Smooth muscle cell (in vitro differentiated cells): ENCODE measurements around the gene C19orf12. TPM values are rescaled to one million over a fixed set of nuclear protein-coding genes. Genes with fewer than 3 reads are reported as not detected.
A peak's percentile ranks its signal among the peaks of the same experiment; 100 is the strongest.

ENCODE experiments used
- DNase-seq: peaks from one replicate; lab custom pipeline; 2025; ENCODE audit not compliant: unreplicated experiment; lab: John Stamatoyannopoulos, UW
- H2AFZ ChIP-seq: fragments of 200-600 bp; sonication (generic); 2 replicates; pipeline ENCODE4 v1.6.0; 2016; ENCODE audit warnings: antibody characterized with exemption, low read depth, mild to moderate bottlenecking
- H3F3A ChIP-seq: fragments of 200-600 bp; sonication (generic); 2 replicates; pipeline ENCODE4 v1.6.0; 2017; ENCODE audit warnings: antibody characterized with exemption, low read depth
- H3K27ac ChIP-seq: fragments of 200-600 bp; sonication (generic); 2 replicates; pipeline ENCODE4 v1.5.1; 2016; ENCODE audit warnings: low read depth, mild to moderate bottlenecking
- H3K27me3 ChIP-seq: fragments of 200-600 bp; sonication (generic); 2 replicates; pipeline ENCODE4 v1.6.1; 2016; ENCODE audit warnings: low read depth, mild to moderate bottlenecking
- H3K36me3 ChIP-seq: fragments of 200-600 bp; sonication (generic); 2 replicates; pipeline ENCODE4 v1.5.1; 2016; ENCODE audit warnings: low read depth
- H3K4me1 ChIP-seq: fragments of 200-600 bp; sonication (generic); 2 replicates; pipeline ENCODE4 v1.5.1; 2016; ENCODE audit warnings: low read depth
- H3K4me2 ChIP-seq: fragments of 200-600 bp; sonication (generic); 2 replicates; pipeline ENCODE4 v1.6.0; 2016; ENCODE audit warnings: mild to moderate bottlenecking
- H3K4me3 ChIP-seq: fragments of 200-600 bp; sonication (generic); 2 replicates; pipeline ENCODE4 v1.5.1; 2016; ENCODE audit warnings: mild to moderate bottlenecking
- H3K79me2 ChIP-seq: fragments of 200-600 bp; sonication (generic); 2 replicates; pipeline ENCODE4 v1.6.0; 2016; ENCODE audit warnings: low read depth, mild to moderate bottlenecking
- H3K9ac ChIP-seq: fragments of 200-600 bp; sonication (generic); 2 replicates; pipeline ENCODE4 v1.6.0; 2016; ENCODE audit warnings: low read depth
- H3K9me3 ChIP-seq: fragments of 200-600 bp; sonication (generic); replicated peaks from 2 replicates; pipeline ENCODE4 v1.5.1; 2016; ENCODE audit warnings: low read depth
- H4K20me1 ChIP-seq: fragments of 200-600 bp; sonication (generic); 2 replicates; pipeline ENCODE4 v1.6.0; 2016; ENCODE audit warnings: low read depth
- CTCF ChIP-seq: fragments of 200-600 bp; sonication (generic); IDR thresholded peaks from 2 replicates; pipeline ENCODE4 v1.5.1; 2017; ENCODE audit warnings: borderline replicate concordance, mild to moderate bottlenecking, antibody characterized with exemption; ENCODE audit not compliant: insufficient read depth, poor library complexity, severe bottlenecking
- WGBS: methylation state at CpG from one replicate; pipeline ENCODE4 v1.1.7; 2016; ENCODE audit warnings: low lambda C conversion rate; 5-methylcytosine and 5-hydroxymethylcytosine counted together
- polyA plus RNA-seq: library from polyadenylated mRNA; unstranded; fragments of >200 nt; fragmentation: Nextera tagmentation; extraction: Ambion mirVana; gene quantifications from 2 replicates; pipeline ENCODE4 v1.2.1, GENCODE V29; 2016
- total RNA-seq: library from RNA; depleted of rRNA; stranded (reverse); fragments of >200 nt; gene quantifications from 2 replicates; pipeline ENCODE4 v1.2.3, GENCODE V29; 2014

Gene C19orf12
- 22.7 and 29.7 TPM in 2 replicates for total RNA-seq
- polyA plus RNA-seq = 30.0 TPM in 2 replicates

GRCh38 chr19:29714953-29715700 is at the start of gene C19orf12:
C19orf12 (minus strand) TSS chr19:29715261; CDS start chr19:29708413, 6,848 bp downstream.
- Histone ChIP-seq H3K27me3 (no peaks in the 10 kb centered on the region), H3K9me3 (no peaks in the 10 kb centered on the region), H3K27ac (peak within 1 kb of the TSS; percentile 78), H3K4me3 (peak within 1 kb of the TSS; percentile 97), H3K4me2 (peak within 1 kb of the TSS; percentile 100), H3K9ac (peak within 1 kb of the TSS; percentile 94), H3F3A (no peaks in the 10 kb centered on the region), H3K79me2 (peaks cover 45% of the 10 kb centered on the region), H2AFZ (peak within 1 kb of the TSS; percentile 92), H4K20me1 (peaks cover 12% of the 10 kb centered on the region), H3K4me1 (peaks cover 11% of the 10 kb centered on the region), H3K36me3 (no peaks in the 10 kb centered on the region)
- 1% methylated on average over 55 of the region's 72 CpGs for WGBS
- TF ChIP-seq CTCF = no peak
- peak; percentile 28 for DNase-seq

- no peak overlapping the region for H2AFZ ChIP-seq
- no peaks in the 10 kb centered on the region for H3K79me2 ChIP-seq
- H3K9ac ChIP-seq = no peak overlapping the region
- no peaks in the 10 kb centered on the region for H3F3A ChIP-seq
- H3K4me2 ChIP-seq = no peak overlapping the region
- no peak for DNase-seq
- TF ChIP-seq CTCF = no peak
- H3K27ac ChIP-seq = no peak overlapping the region
- H4K20me1 ChIP-seq = no peaks in the 10 kb centered on the region
- H3K27me3 ChIP-seq = peaks cover 3% of the 10 kb centered on the region
- WGBS = 95% methylated on average over 8 of the region's 8 CpGs
- H3K4me1 ChIP-seq = no peaks in the 10 kb centered on the region
- no peaks in the 10 kb centered on the region for H3K9me3 ChIP-seq
- no peak overlapping the region for H3K4me3 ChIP-seq
- H3K36me3 ChIP-seq = no peaks in the 10 kb centered on the region
Measured at GRCh38 chr19:29764361-29764760, 49.3 kb upstream of the C19orf12 start.

- 83% methylated on average over 4 of the region's 4 CpGs for WGBS
- no peaks in the 10 kb centered on the region for H3K79me2 ChIP-seq
- H3K4me1 ChIP-seq = no peaks in the 10 kb centered on the region
- H4K20me1 ChIP-seq = no peaks in the 10 kb centered on the region
- DNase-seq = no peak
- H3K27ac ChIP-seq = no peak overlapping the region
- peaks cover 3% of the 10 kb centered on the region for H3K27me3 ChIP-seq
- H3K9ac ChIP-seq = no peak overlapping the region
- H2AFZ ChIP-seq = no peak overlapping the region
- no peak overlapping the region for H3K4me3 ChIP-seq
- H3K4me2 ChIP-seq = no peak overlapping the region
- H3K36me3 ChIP-seq = no peaks in the 10 kb centered on the region
- H3K9me3 ChIP-seq = no peaks in the 10 kb centered on the region
- no peaks in the 10 kb centered on the region for H3F3A ChIP-seq
- TF ChIP-seq CTCF = no peak
Measured at GRCh38 chr19:29763196-29763595, 48.1 kb upstream of the C19orf12 start.

GRCh38 chr19:29761575-29762232 is 46.6 kb upstream of the C19orf12 start:
- no peak overlapping the region for H3K27ac ChIP-seq
- H3F3A ChIP-seq = no peaks in the 10 kb centered on the region

More at GRCh38 chr19:29761575-29762232, 46.6 kb upstream of the C19orf12 start:
- Histone ChIP-seq H4K20me1 (no peaks in the 10 kb centered on the region), H3K9ac (no peak overlapping the region), H2AFZ (no peak overlapping the region), H3K4me3 (no peak overlapping the region), H3K9me3 (no peaks in the 10 kb centered on the region), H3K4me1 (no peaks in the 10 kb centered on the region), H3K4me2 (no peak overlapping the region), H3K79me2 (no peaks in the 10 kb centered on the region), H3K27me3 (peaks cover 3% of the 10 kb centered on the region), H3K36me3 (no peaks in the 10 kb centered on the region)
- no peak for DNase-seq
- 89% methylated on average over 14 of the region's 14 CpGs for WGBS
- no peak for TF ChIP-seq CTCF
